Astrocyte (in vitro differentiated cells and primary cell): Measurements from ENCODE around the gene AZU1. TPM values are rescaled to one million over a fixed set of nuclear protein-coding genes. Genes with fewer than 3 reads are reported as not detected.

ENCODE experiments used
- DNase-seq: peaks from one replicate; pipeline ENCODE4 v3.0.0-alpha.2; 2010; ENCODE audit warnings: low read depth
- FAIRE-seq: peaks from 2 replicates; lab custom pipeline; 2011; peaks lifted over from hg19 to GRCh38; lab: Jason Lieb, UNC
- H2AFZ ChIP-seq: 2 replicates; pipeline ENCODE4 v1.6.0; 2012; ENCODE audit warnings: low read depth, low read length, inconsistent platforms
- H3K27ac ChIP-seq: 2 replicates; pipeline ENCODE4 v1.5.1; 2011; ENCODE audit warnings: low read depth, low read length, inconsistent platforms
- H3K27me3 ChIP-seq: 2 replicates; pipeline ENCODE4 v1.6.0; 2011; ENCODE audit warnings: low read length, inconsistent platforms; ENCODE audit not compliant: insufficient read depth
- H3K36me3 ChIP-seq: 2 replicates; pipeline ENCODE4 v1.5.1; 2011; ENCODE audit warnings: low read length, inconsistent platforms; ENCODE audit not compliant: insufficient read depth
- H3K4me1 ChIP-seq: 2 replicates; pipeline ENCODE4 v1.5.1; 2011; ENCODE audit warnings: low read length, inconsistent platforms; ENCODE audit not compliant: insufficient read depth
- H3K4me2 ChIP-seq: 2 replicates; pipeline ENCODE4 v1.6.0; 2012; ENCODE audit warnings: low read length, inconsistent platforms
- H3K4me3 ChIP-seq: 2 replicates; pipeline ENCODE4 v1.5.1; 2011; ENCODE audit warnings: low read depth, mild to moderate bottlenecking, low read length, inconsistent platforms; ENCODE audit not compliant: insufficient read depth
- H3K79me2 ChIP-seq: 2 replicates; pipeline ENCODE4 v1.6.0; 2012; ENCODE audit warnings: mild to moderate bottlenecking, low read length, inconsistent platforms; ENCODE audit not compliant: insufficient read depth
- H3K9ac ChIP-seq: 2 replicates; pipeline ENCODE4 v1.6.0; 2012; ENCODE audit warnings: mild to moderate bottlenecking, low read length, inconsistent platforms
- H3K9me3 ChIP-seq: 2 replicates; pipeline ENCODE4 v1.5.1; 2012; ENCODE audit warnings: low read depth, mild to moderate bottlenecking, low read length, inconsistent platforms; ENCODE audit not compliant: insufficient read depth
- H4K20me1 ChIP-seq: 2 replicates; pipeline ENCODE4 v1.6.0; 2012; ENCODE audit warnings: low read length, inconsistent platforms; ENCODE audit not compliant: insufficient read depth
- H3K27ac Mint-ChIP-seq: one replicate; pipeline ENCODE4 v1.8.0; 2021; ENCODE audit warnings: mild to moderate bottlenecking, mixed read lengths; ENCODE audit not compliant: unreplicated experiment
- H3K27me3 Mint-ChIP-seq: one replicate; pipeline ENCODE4 v1.8.0; 2021; ENCODE audit warnings: low read depth, mixed read lengths; ENCODE audit not compliant: unreplicated experiment
- H3K36me3 Mint-ChIP-seq: one replicate; pipeline ENCODE4 v1.8.0; 2021; ENCODE audit warnings: low read depth, mixed read lengths; ENCODE audit not compliant: unreplicated experiment
- H3K4me1 Mint-ChIP-seq: one replicate; pipeline ENCODE4 v1.8.0; 2021; ENCODE audit warnings: low read depth, mixed read lengths; ENCODE audit not compliant: unreplicated experiment
- H3K4me3 Mint-ChIP-seq: one replicate; pipeline ENCODE4 v1.8.0; 2021; ENCODE audit warnings: mild to moderate bottlenecking, moderate library complexity, mixed read lengths; ENCODE audit not compliant: unreplicated experiment
- H3K9me3 Mint-ChIP-seq: one replicate; pipeline ENCODE4 v1.8.0; 2021; ENCODE audit warnings: mild to moderate bottlenecking, mixed read lengths; ENCODE audit not compliant: unreplicated experiment
- CTCF ChIP-seq: IDR thresholded peaks from 2 replicates; pipeline ENCODE4 v1.5.1; 2011; ENCODE audit warnings: low read depth, mild to moderate bottlenecking, inconsistent platforms, low read length, moderate library complexity; ENCODE audit not compliant: insufficient read depth
- EZH2 ChIP-seq: IDR thresholded peaks from 2 replicates; pipeline ENCODE4 v1.6.1; 2012; ENCODE audit warnings: mild to moderate bottlenecking, low read length, inconsistent platforms; ENCODE audit not compliant: insufficient read depth
- total RNA-seq: library from RNA; stranded (reverse); gene quantifications from 2 replicates; pipeline ENCODE4 v1.2.1, GENCODE V29; 2021

Gene AZU1
- total RNA-seq, 1 donor from 2014 or later, result 1.00 TPM

- Histone ChIP-seq H3K27me3 (no peaks in the 10 kb centered on the region), H3K27ac (no peak overlapping the region), H2AFZ (no peak overlapping the region), H3K9me3 (no peaks in the 10 kb centered on the region), H4K20me1 (peaks cover 26% of the 10 kb centered on the region), H3K79me2 (no peaks in the 10 kb centered on the region), H3K9ac (no peak overlapping the region), H3K4me3 (no peak overlapping the region), H3K4me2 (no peak overlapping the region), H3K36me3 (no peaks in the 10 kb centered on the region), H3K4me1 (peaks cover 19% of the 10 kb centered on the region)
- Mint-ChIP-seq H3K27ac (no peak overlapping the region), H3K4me1 (peaks cover 2% of the 10 kb centered on the region), H3K36me3 (peaks cover 9% of the 10 kb centered on the region), H3K4me3 (no peak overlapping the region), H3K9me3 (no peaks in the 10 kb centered on the region), H3K27me3 (no peaks in the 10 kb centered on the region)
- TF ChIP-seq CTCF (no peak), EZH2 (no peak)
- FAIRE-seq (no peak), DNase-seq (no peak)
These were observed 39.7 kb downstream of the AZU1 start for GRCh38 chr19:867301-867793.

GRCh38 chr19:867855-868457 lies 40.3 kb downstream of the AZU1 start:
- Histone ChIP-seq H3K4me2 (no peak overlapping the region), H3K4me1 (peaks cover 19% of the 10 kb centered on the region), H3K27me3 (no peaks in the 10 kb centered on the region), H3K4me3 (no peak overlapping the region), H3K36me3 (no peaks in the 10 kb centered on the region), H3K27ac (no peak overlapping the region), H3K79me2 (no peaks in the 10 kb centered on the region), H2AFZ (no peak overlapping the region), H4K20me1 (peaks cover 26% of the 10 kb centered on the region), H3K9me3 (no peaks in the 10 kb centered on the region), H3K9ac (no peak overlapping the region)
- Mint-ChIP-seq H3K36me3 (peaks cover 9% of the 10 kb centered on the region), H3K27ac (no peak overlapping the region), H3K9me3 (no peaks in the 10 kb centered on the region), H3K27me3 (no peaks in the 10 kb centered on the region), H3K4me3 (no peak overlapping the region), H3K4me1 (peaks cover 2% of the 10 kb centered on the region)
- DNase-seq (no peak), FAIRE-seq (no peak)
- TF ChIP-seq CTCF, result no peak
- no peak for TF ChIP-seq EZH2

GRCh38 chr19:868458-869244 lies 41.0 kb downstream of the AZU1 start:
- Histone ChIP-seq H4K20me1 (peaks cover 24% of the 10 kb centered on the region), H3K4me2 (peak overlapping the region; percentile 31), H3K27ac (peak overlapping the region; percentile 88), H3K4me1 (peaks cover 19% of the 10 kb centered on the region), H3K9me3 (no peaks in the 10 kb centered on the region), H3K4me3 (no peak overlapping the region), H2AFZ (no peak overlapping the region), H3K79me2 (no peaks in the 10 kb centered on the region), H3K36me3 (no peaks in the 10 kb centered on the region), H3K27me3 (no peaks in the 10 kb centered on the region), H3K9ac (peak overlapping the region; percentile 66)
- DNase-seq, result no peak
- no peak overlapping the region for H3K27ac Mint-ChIP-seq
- H3K4me1 Mint-ChIP-seq, result peaks cover 2% of the 10 kb centered on the region
- no peak overlapping the region for H3K4me3 Mint-ChIP-seq
- no peaks in the 10 kb centered on the region for H3K9me3 Mint-ChIP-seq
- H3K36me3 Mint-ChIP-seq, result peaks cover 9% of the 10 kb centered on the region
- TF ChIP-seq EZH2, result no peak
- TF ChIP-seq CTCF, result no peak
- no peak for FAIRE-seq
- no peaks in the 10 kb centered on the region for H3K27me3 Mint-ChIP-seq
